Stimulated activated CD4-positive, alpha-beta T cell treated with anti-CD3 and anti-CD28 coated beads, Interleukin-1b, Interleukin-23, amount 100 ng/mL, for 24 hours (primary cell): ENCODE data around the gene IL37.
"Not testable (repeated sequence)": the region's sequence is repeated elsewhere in the genome, so short reads cannot be mapped to it uniquely, and the experiment has no call there.

ENCODE experiments used
- DNase-seq, 4 experiments: peaks; one replicate each; pipeline ENCODE4 v3.0.0-alpha.2; 2020; ENCODE audit warnings: low read depth in 4 of 4, low spot score in 1 of 4

Gene IL37

DNA sequence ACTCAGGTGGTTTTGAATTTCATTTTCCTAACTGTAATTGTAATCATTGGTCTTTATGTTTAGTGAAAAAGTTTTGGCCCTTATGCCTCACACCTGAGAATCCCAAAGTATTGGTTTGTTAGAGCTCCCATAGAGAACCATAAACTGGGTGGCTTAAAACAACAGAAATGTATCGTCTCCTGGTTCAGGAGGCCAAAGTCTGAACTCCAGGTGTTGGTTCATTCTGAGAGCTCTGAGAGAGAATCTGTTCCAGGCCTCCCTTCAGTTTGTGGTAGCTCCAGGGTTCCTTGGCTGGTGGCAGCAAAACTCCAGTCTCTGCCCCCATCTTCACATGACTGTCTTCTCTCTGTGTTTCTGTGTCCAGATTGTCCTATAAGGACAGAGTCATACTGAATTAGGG lies 11.0 kb downstream of the IL37 start:
- DNase-seq = no peak

DNA sequence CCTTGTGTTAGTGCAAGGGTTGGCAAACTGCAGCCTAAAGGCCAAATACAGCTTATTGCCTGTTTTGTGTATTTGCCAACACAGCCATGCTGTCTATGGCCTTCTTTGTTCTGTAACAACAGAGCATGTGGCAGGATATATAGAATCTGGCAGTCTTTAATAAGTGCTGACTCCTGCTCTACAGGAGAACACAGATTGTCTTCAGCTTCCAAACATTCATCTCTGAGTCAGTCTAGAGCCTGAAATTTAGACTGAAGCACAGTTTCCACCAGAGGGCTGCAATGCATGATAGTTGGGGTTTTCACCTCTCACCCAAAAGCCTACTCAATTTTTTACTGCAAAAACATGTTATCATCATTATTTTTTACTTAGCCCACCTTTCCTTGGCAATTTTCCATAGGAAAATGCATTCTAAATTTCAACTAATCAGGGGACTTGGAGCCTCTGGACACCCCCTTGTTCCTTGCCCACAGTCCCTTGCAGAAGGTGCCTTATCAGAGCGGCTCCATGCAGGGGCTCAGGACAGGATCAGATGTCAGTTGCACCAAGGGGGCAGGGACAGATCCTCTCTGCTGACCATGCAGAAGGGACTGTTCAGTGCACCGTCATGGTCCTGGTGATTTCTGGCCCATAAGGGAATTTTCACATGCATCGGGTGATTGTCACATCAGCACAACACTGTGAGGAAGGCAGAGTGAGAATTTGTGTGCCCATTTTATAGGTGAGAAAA lies 12.4 kb downstream of the IL37 start:
- DNase-seq = no peak

- no peak for DNase-seq
Observed at GRCh38 chr2:112923967-112924338, 13.0 kb downstream of the IL37 start.

- DNase-seq = no peak
Observed at GRCh38 chr2:112924360-112924759, 13.4 kb downstream of the IL37 start.

- DNase-seq = no peak
Observed at GRCh38 chr2:112924821-112925220, 13.9 kb downstream of the IL37 start.

GRCh38 chr2:112926707-112927106 lies 15.7 kb downstream of the IL37 start:
- DNase-seq = no peak

GRCh38 chr2:112927745-112928144 lies 16.8 kb downstream of the IL37 start:
- no peak for DNase-seq

GRCh38 chr2:112933261-112933660 lies 22.3 kb downstream of the IL37 start:
- no peak for DNase-seq

DNA sequence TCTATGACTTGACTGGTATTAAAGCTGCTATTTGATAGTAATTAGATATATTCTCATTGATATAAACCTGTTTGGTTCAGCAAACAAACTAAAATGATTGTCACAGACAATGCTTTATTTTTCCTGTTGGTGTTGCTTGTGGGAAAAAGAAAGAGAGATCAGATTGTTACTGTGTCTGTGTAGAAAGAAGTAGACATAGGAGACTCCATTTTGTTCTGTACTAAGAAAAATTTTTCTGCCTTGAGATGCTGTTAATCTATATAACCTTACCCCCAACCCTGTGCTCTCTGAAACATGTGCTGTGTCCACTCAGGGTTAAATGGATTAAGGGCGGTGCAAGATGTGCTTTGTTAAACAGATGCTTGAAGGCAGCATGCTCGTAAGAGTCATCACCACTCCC lies 23.2 kb downstream of the IL37 start:
- DNase-seq = not testable (repeated sequence)

- DNase-seq = no peak
Observed at GRCh38 chr2:112936927-112937232, 25.9 kb downstream of the IL37 start.

DNA sequence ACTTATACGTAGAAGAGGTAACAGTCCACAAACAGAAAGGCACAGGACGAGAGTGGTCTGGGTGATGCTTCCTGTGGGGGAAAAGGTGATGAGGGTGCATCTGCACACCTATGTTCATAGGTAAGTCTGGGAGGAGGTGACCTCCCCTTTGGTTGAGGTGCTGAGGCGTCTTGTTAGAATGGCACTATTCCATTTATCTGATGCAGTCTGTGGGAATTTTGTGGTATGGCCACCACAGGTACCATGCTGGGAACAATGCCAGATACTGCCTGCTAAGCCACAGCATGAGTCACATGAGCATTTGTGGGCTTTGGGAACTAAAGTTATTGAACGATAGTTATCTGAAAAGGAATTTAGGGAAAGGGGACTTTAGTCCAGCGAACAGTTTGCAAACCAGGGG lies 27.9 kb downstream of the IL37 start:
- DNase-seq = no peak

DNA sequence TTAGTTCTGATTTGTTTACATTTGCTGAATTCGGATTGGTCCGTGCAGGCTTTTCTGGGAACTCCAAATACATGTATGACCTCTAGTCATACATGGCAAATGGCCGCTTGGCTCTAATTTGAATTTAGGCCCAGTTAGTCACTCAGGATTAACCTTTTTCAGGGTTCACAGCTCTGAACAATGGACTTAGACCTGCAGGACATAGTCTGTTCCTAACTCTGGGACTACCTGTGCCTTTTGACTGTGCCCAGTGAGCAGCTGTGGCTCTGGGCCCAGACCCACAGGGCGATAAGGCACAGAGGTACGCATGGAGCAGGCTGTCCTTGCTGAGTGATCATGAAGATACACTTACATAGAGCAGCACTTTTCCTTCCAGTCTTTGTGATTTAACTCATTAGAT lies 28.5 kb downstream of the IL37 start:
- DNase-seq = no peak

DNA sequence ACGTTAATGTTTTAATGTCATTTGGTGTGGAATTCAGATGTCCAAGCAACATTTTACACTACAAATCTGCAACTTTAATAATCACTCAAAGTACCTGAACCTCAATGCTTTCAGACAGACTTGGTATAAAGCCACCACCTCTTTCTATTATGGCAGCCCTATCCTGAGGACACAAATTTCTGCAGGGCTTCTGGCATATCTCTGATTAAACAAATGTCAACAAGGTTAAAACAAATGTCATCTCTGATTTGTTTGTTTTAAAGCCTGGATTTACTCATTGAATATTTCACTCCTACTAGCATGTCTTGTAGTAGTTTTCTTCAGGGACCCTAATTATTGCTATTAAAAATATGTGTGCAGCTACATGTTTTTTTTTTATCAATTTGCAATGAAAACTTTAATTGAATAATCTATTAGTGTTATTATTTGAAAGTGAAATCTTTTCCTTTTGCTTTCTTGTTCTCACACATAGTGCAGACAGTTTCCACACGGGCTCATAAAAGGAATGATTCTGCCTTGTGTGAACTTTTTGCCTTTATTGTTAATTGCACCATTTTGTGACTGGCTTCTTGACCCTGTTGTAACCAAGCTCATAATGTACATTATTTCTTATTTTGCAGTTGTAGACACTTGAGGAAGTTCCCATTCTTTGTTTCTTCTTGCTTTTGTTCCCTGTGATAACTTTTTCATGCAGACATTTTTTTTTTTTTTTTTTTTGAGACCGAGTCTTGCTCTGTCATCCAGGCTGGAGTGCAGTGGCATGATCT lies 30.1 kb downstream of the IL37 start:
- no peak for DNase-seq

- peak; percentile 23 to 60 (median 33) for DNase-seq
Observed at GRCh38 chr2:112941753-112942653, 31.0 kb downstream of the IL37 start.

DNA sequence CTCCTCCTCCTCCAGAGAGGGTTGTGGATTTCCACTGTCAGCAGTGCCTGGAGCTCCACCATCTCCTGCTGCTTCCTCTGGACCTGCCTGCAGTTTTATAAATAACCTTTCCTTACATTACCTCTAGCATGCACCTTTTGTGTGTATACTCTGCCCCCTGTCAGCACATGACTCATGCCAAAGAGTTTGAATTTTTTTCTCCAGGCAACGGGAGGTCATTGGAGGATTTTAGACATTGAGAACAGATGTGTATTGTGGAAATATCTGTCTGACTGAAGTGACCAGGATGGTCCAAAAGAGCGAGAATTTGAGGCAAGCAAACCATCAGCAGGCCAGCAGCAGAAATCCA lies 31.7 kb downstream of the IL37 start:
- no peak for DNase-seq

DNA sequence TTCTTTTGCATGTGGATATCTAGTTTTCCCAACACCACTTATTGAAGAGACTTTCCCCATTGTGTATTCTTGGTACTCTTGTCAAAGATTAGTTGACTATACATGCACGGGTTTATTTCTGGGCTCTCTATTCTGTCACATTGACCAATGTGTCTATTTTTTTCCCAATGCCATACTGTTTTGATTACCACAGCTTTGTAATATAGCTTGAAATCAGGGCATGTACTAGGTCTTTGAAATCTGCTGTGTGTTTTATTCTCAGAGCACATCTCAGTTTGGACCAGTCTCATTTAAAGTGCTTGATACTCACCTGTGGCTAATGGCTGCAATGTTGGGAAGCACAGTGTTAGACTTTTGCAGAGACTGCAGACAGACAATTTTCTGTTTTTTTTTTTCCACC lies 34.0 kb downstream of the IL37 start:
- no peak for DNase-seq

DNA sequence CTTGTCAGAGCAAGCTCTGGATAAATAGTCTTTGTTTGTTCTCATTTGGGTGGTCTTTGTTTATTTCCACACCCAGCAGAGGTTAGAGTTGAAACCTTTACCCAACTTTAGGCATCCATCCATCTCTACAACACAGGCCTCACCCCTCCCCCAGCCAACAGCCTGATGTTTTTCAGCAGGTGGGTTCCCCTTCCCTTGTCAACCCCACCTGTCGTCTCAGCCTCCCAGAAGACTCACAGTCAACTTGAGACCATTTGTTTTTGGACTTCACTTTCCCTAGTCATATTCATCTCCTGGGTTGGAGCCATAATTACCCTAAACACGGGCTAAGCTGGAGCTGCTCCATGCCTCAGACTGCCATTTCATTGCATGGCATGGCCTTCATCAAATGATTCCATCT lies 35.1 kb downstream of the IL37 start:
- no peak for DNase-seq

GRCh38 chr2:112947374-112947773 lies 36.4 kb downstream of the IL37 start:
- DNase-seq = no peak

- DNase-seq = no peak
Observed at GRCh38 chr2:112949456-112949855, 38.5 kb downstream of the IL37 start.

DNA sequence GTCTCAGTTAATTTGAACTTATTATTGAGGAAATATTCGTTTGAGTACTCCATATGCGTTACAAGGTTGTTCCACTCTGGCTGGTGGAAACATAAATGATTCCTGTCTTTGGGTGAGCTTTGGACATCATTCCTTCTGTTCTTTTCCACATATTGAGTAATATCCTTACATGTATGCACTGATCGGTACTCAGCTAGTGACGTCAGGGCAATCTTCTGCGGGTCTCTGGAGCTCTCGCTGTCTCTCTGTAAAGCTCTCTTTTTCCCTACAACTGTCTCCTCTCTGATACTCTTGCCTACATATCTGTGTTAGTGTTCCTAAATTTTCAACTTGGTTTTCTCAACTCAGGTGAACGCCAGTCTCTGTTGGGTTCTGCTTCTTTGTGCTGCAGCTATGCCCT lies 43.4 kb downstream of the IL37 start:
- no peak for DNase-seq

- DNase-seq = no peak
Observed at GRCh38 chr2:112957511-112957910, 46.5 kb downstream of the IL37 start.
